ENCODE measurements around the gene IL31.
"Not testable (repeated sequence)": the region's sequence is repeated elsewhere in the genome, so short reads cannot be mapped to it uniquely, and the experiment has no call there.

IL31 gene

GRCh38 chr12:122190842-122191668 is 17.0 kb upstream of the IL31 start:
- peak; percentile 47 for DNase-seq

GRCh38 chr12:122189626-122190475 is 15.8 kb upstream of the IL31 start:
- DNase-seq: no peak

- DNase-seq: no peak
Observed at GRCh38 chr12:122187466-122187865, 13.4 kb upstream of the IL31 start.

GRCh38 chr12:122185494-122186082 is 11.6 kb upstream of the IL31 start:
- no peak for DNase-seq

GRCh38 chr12:122185079-122185478 is 11.1 kb upstream of the IL31 start:
- no peak for DNase-seq

GRCh38 chr12:122184517-122184916 is 10.5 kb upstream of the IL31 start:
- DNase-seq: no peak

GRCh38 chr12:122183588-122183940 is 9.5 kb upstream of the IL31 start:
- DNase-seq: no peak

GRCh38 chr12:122182887-122183587 is 9.0 kb upstream of the IL31 start, which contains the start of gene LRRC43:
Gene LRRC43, plus strand, starts transcription at chr12:122183123. Its CDS starts 22 bp downstream, at chr12:122183145.
- peak; percentile 7 for DNase-seq

GRCh38 chr12:122176473-122176872 is 2.5 kb upstream of the IL31 start:
- not testable (repeated sequence) for DNase-seq

- no peak for DNase-seq
Observed at GRCh38 chr12:122172262-122172939, 1.6 kb downstream of the IL31 start.

- no peak for DNase-seq
Observed at GRCh38 chr12:122171399-122171798, 2.6 kb downstream of the IL31 start.

GRCh38 chr12:122168492-122168891 is 5.5 kb downstream of the IL31 start:
- no peak for DNase-seq

GRCh38 chr12:122167356-122167925 is 6.6 kb downstream of the IL31 start:
- no peak for DNase-seq

- no peak for DNase-seq
Observed at GRCh38 chr12:122166422-122167349, 7.3 kb downstream of the IL31 start.

GRCh38 chr12:122162976-122163375 is 11.0 kb downstream of the IL31 start:
- DNase-seq: no peak

GRCh38 chr12:122161682-122162081 is 12.3 kb downstream of the IL31 start:
- no peak for DNase-seq

GRCh38 chr12:122160761-122161160 is 13.3 kb downstream of the IL31 start:
- DNase-seq: no peak

GRCh38 chr12:122159882-122160281 is 14.1 kb downstream of the IL31 start:
- no peak for DNase-seq

GRCh38 chr12:122158700-122159285 is 15.2 kb downstream of the IL31 start:
- DNase-seq: no peak

- no peak for DNase-seq
Observed at GRCh38 chr12:122155705-122156104, 18.3 kb downstream of the IL31 start.

Data from NCI-H1694 (cell line).